CD4-positive, CD25-positive, alpha-beta regulatory T cell (primary cell): Measurements from ENCODE around the gene SIGLEC11. TPM values are rescaled to one million over a fixed set of nuclear protein-coding genes. Genes with fewer than 3 reads are reported as not detected.

ENCODE experiments used
- ATAC-seq, 2 donors: fragments of 150-1000 bp; cut with Tn5 transposase; one replicate each; pipeline ENCODE4 v1.10.0; 2021; ENCODE audit warnings: low read depth in 2 of 2, moderate number of reproducible peaks in 2 of 2, moderate library complexity in 1 of 2
- DNase-seq, 3 donors: peaks; one replicate each; pipeline versions ENCODE4 v3.0.0 to v3.0.0-alpha.2; 2012 to 2022; ENCODE audit warnings: mixed read lengths in 1 of 3
- H3K27ac ChIP-seq: one replicate; pipeline ENCODE4 v1.7.0; 2013; ENCODE audit warnings: mild to moderate bottlenecking, low read length; ENCODE audit not compliant: insufficient read depth, poor library complexity, severe bottlenecking
- H3K27me3 ChIP-seq: one replicate; pipeline ENCODE4 v1.7.0; 2013; ENCODE audit warnings: low read length; ENCODE audit not compliant: control insufficient read depth, insufficient read depth
- H3K36me3 ChIP-seq: one replicate; pipeline ENCODE4 v1.7.0; 2013; ENCODE audit warnings: mild to moderate bottlenecking, low read length, moderate library complexity; ENCODE audit not compliant: control insufficient read depth, insufficient read depth
- H3K4me1 ChIP-seq: 2 replicates; pipeline ENCODE4 v1.7.0; 2013; ENCODE audit warnings: mild to moderate bottlenecking, low read length; ENCODE audit not compliant: insufficient read depth, control insufficient read depth, poor library complexity, severe bottlenecking
- H3K4me3 ChIP-seq: one replicate; pipeline ENCODE4 v1.7.0; 2013; ENCODE audit warnings: low read depth, mild to moderate bottlenecking, low read length, moderate library complexity
- H3K9me3 ChIP-seq, 2 experiments: 1 replicate in 1 of 2; 2 replicates in 1 of 2; pipeline ENCODE4 v1.7.0; 2013; ENCODE audit warnings: low read length in 2 of 2, mild to moderate bottlenecking in 1 of 2, moderate library complexity in 1 of 2; ENCODE audit not compliant: control insufficient read depth in 2 of 2
- H3K27ac Mint-ChIP-seq, 3 donors: one replicate each; pipeline ENCODE4 v1.8.0; 2020 to 2022; ENCODE audit warnings: mild to moderate bottlenecking in 3 of 3, mixed read lengths in 3 of 3, moderate library complexity in 2 of 3
- H3K27me3 Mint-ChIP-seq: one replicate; pipeline ENCODE4 v1.8.0; 2022; ENCODE audit warnings: mild to moderate bottlenecking, mixed read lengths
- H3K36me3 Mint-ChIP-seq: one replicate; pipeline ENCODE4 v1.8.0; 2020; ENCODE audit warnings: mixed read lengths
- H3K4me1 Mint-ChIP-seq, 4 donors: one replicate each; pipeline ENCODE4 v1.8.0; 2020 to 2022; ENCODE audit warnings: mixed read lengths in 4 of 4, mild to moderate bottlenecking in 1 of 4
- H3K4me3 Mint-ChIP-seq, 4 donors: one replicate each; pipeline ENCODE4 v1.8.0; 2020 to 2022; ENCODE audit warnings: mild to moderate bottlenecking in 4 of 4, mixed read lengths in 4 of 4, moderate library complexity in 3 of 4
- H3K9me3 Mint-ChIP-seq, 7 donors: one replicate each; pipeline ENCODE4 v1.8.0; 2020 to 2022; ENCODE audit warnings: mixed read lengths in 7 of 7, mild to moderate bottlenecking in 3 of 7, moderate library complexity in 2 of 7
- polyA plus RNA-seq, 4 donors: library from polyadenylated mRNA; unstranded; fragments of 300-500 nt; fragmentation: Illumina TruSeq; gene quantifications; one replicate each; pipeline ENCODE4 v1.2.3, GENCODE V29; 2021
- total RNA-seq: library from RNA; stranded (reverse); gene quantifications from one replicate; pipeline ENCODE4 v1.2.3, GENCODE V29; 2022

SIGLEC11 gene
- total and polyA plus RNA-seq, 5 donors from 2014 or later, result not detected

DNA sequence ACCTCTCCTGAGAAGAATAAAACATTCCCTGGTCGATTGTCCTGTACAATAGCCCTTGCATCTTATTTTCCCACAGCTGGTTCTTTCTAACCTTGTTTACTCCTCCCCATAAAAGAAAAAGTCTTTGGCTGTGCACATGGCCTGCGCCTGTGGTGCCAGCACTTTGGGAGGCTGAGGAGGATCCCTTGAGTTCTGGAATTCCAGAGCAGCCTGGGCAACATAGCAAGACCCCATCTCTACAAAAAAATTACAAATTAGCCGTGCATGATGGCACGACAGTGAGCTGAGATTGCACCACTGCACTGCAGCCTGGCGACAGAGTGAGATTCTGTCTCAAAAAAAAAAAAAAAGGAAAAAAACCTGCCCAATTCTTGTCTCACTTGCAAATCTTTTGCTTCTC lies 24.4 kb downstream of the SIGLEC11 start:
- H3K36me3 Mint-ChIP-seq, result no peaks in the 10 kb centered on the region
- no peak for ATAC-seq

DNA sequence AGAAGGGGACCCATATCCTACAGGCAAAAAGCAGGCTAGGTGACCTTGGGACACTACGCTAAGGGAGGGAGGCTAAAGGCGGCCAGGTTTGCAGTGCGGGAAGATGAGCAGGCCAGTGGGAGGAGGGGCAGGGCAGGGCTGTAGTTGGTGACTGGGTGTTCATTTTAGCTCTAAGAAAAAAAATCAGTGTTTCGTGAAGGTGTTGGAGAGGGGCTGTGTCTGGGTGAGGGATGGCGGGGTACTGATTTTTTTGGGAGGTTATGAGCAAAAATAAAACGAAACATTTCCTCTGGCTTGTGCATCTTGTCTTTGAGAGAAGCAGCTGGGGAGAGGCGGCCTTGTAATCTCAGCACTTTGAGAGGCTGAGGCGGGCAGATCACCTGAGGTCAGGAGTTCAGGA lies 27.3 kb downstream of the SIGLEC11 start:
- Histone ChIP-seq H3K4me1 (peaks cover 42% of the 10 kb centered on the region), H3K9me3 (no peaks in the 10 kb centered on the region), H3K27ac (no peak overlapping the region), H3K36me3 (no peaks in the 10 kb centered on the region), H3K4me3 (no peak overlapping the region), H3K27me3 (no peaks in the 10 kb centered on the region)
- no peak for DNase-seq
- Mint-ChIP-seq H3K27ac (peak overlapping the region in 2 of 3 donors; percentile 75 to 95), H3K9me3 (no peaks in the 10 kb centered on the region), H3K4me3 (peak overlapping the region; percentile 68 to 87 (median 82)), H3K27me3 (peaks cover 11% of the 10 kb centered on the region), H3K4me1 (peaks cover 6 to 52% (median 34%) of the 10 kb centered on the region in 4 donors), H3K36me3 (no peaks in the 10 kb centered on the region)
- no peak for ATAC-seq

More for the DNA sequence above, 24.4 kb downstream of the SIGLEC11 start:
- H3K4me1 Mint-ChIP-seq, result peaks cover 6 to 29% (median 16%) of the 10 kb centered on the region in 4 donors
- Histone ChIP-seq H3K27me3 (no peaks in the 10 kb centered on the region), H3K27ac (no peak overlapping the region), H3K4me3 (no peak overlapping the region), H3K36me3 (no peaks in the 10 kb centered on the region), H3K9me3 (no peaks in the 10 kb centered on the region), H3K4me1 (peaks cover 23% of the 10 kb centered on the region)
- no peak overlapping the region for H3K27ac Mint-ChIP-seq
- no peaks in the 10 kb centered on the region for H3K9me3 Mint-ChIP-seq
- no peaks in the 10 kb centered on the region for H3K27me3 Mint-ChIP-seq
- DNase-seq, result no peak
- peak overlapping the region in 1 of 4 donors; percentile 11 for H3K4me3 Mint-ChIP-seq

DNA sequence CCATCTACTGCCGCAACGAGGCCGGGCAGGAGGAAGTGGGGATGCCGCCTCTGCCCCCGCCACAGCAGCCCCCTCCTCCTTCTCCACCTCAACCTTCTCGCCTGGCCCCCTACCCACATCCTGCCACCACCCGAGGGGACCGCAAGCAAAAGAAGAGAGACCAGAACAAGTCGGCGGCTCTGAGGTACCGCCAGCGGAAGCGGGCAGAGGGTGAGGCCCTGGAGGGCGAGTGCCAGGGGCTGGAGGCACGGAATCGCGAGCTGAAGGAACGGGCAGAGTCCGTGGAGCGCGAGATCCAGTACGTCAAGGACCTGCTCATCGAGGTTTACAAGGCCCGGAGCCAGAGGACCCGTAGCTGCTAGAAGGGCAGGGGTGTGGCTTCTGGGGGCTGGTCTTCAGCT lies 28.2 kb downstream of the SIGLEC11 start:
- peaks cover 16% of the 10 kb centered on the region for H3K27me3 Mint-ChIP-seq
- peak overlapping the region; percentile 74 to 87 (median 83) for H3K4me3 Mint-ChIP-seq
- no peaks in the 10 kb centered on the region for H3K9me3 ChIP-seq
- H3K9me3 Mint-ChIP-seq, result no peaks in the 10 kb centered on the region
- ATAC-seq, result peak in 1 of 2 donors; percentile 14
- H3K27ac Mint-ChIP-seq, result peak overlapping the region in 1 of 3 donors; percentile 80
- peak; percentile 15 to 86 (median 60) for DNase-seq
- H3K36me3 ChIP-seq, result no peaks in the 10 kb centered on the region
- no peaks in the 10 kb centered on the region for H3K36me3 Mint-ChIP-seq
- H3K27me3 ChIP-seq, result no peaks in the 10 kb centered on the region
- H3K4me1 Mint-ChIP-seq, result peaks cover 6 to 59% (median 41%) of the 10 kb centered on the region in 4 donors
- H3K4me3 ChIP-seq, result no peak overlapping the region
- H3K4me1 ChIP-seq, result peaks cover 46% of the 10 kb centered on the region
- H3K27ac ChIP-seq, result no peak overlapping the region

DNA sequence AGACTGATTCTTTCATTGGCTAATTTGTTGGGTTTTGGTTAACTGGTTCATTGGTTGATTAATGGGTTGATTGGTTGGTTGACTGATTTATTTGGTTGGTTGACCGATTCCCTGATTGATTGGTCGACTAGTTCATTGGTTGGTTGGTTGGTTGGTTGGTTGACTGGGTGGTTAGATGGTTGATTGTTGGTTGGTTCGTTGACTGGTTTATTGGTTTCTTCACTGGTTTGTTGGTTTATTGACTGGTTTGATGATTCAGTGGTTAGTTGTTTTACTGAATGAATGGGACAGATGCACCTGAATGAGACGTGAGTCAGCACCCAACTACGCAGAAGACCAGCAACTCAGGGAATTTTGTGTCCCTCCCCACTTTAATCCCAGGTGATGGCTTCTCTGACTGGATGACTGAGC lies 28.9 kb downstream of the SIGLEC11 start:
- peaks cover 50% of the 10 kb centered on the region for H3K4me1 ChIP-seq
- no peak overlapping the region for H3K27ac ChIP-seq
- Mint-ChIP-seq H3K4me3 (peak overlapping the region; percentile 56 to 97 (median 65)), H3K27me3 (peaks cover 16% of the 10 kb centered on the region), H3K4me1 (peaks cover 11 to 62% (median 47%) of the 10 kb centered on the region in 4 donors), H3K36me3 (peaks cover 5% of the 10 kb centered on the region), H3K9me3 (no peaks in the 10 kb centered on the region), H3K27ac (peak overlapping the region in 1 of 3 donors; percentile 48)
- ATAC-seq (no peak), DNase-seq (no peak)
- peak overlapping the region; percentile 18 for H3K4me3 ChIP-seq
- no peaks in the 10 kb centered on the region for H3K9me3 ChIP-seq
- H3K36me3 ChIP-seq, result peaks cover 6% of the 10 kb centered on the region
- no peaks in the 10 kb centered on the region for H3K27me3 ChIP-seq

DNA sequence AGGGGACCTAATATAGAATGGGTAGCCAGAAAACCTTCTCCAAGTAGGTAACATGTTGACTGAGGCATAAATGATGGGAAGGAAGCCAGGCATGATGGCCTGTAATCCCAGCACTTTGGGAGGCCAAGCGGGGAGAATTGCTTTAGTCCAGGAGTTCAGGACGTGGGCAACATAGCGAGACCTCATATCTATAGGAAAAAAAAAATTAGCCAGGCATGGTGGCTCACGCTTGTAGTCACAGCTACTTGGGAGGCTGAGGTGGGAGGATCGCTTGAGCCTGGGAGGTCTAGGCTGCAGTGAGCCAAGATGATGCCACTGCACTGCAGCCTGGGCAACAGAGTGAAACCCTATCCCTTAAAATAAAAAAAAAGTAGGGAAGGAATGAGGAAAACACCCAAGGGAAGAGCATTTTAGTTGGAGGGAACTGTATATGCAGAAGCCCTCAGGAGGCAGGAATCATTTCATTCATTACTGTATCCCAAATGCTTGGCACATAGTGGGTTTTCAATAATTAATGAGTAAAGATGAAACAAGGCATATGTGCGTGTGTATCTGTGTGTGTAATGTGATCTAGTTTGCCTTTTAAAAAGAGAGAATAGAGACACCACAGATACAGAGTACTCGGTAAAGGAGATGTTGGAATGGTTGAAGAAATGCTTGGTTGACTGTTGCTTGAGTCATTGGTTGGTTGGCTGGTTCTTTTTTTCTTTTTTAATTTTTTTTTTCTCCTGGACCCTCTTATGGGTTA lies 29.5 kb downstream of the SIGLEC11 start:
- no peak for ATAC-seq
- Histone ChIP-seq H3K27ac (no peak overlapping the region), H3K36me3 (peaks cover 11% of the 10 kb centered on the region), H3K4me1 (peaks cover 54% of the 10 kb centered on the region), H3K9me3 (no peaks in the 10 kb centered on the region), H3K27me3 (no peaks in the 10 kb centered on the region), H3K4me3 (peak overlapping the region; percentile 18)
- no peak for DNase-seq
- Mint-ChIP-seq H3K27me3 (peaks cover 16% of the 10 kb centered on the region), H3K4me3 (peak overlapping the region; percentile 0 to 97 (median 36)), H3K36me3 (peaks cover 5% of the 10 kb centered on the region), H3K4me1 (peaks cover 11 to 67% (median 48%) of the 10 kb centered on the region in 4 donors), H3K9me3 (no peaks in the 10 kb centered on the region), H3K27ac (peak overlapping the region in 2 of 3 donors; percentile 60 to 92)

DNA sequence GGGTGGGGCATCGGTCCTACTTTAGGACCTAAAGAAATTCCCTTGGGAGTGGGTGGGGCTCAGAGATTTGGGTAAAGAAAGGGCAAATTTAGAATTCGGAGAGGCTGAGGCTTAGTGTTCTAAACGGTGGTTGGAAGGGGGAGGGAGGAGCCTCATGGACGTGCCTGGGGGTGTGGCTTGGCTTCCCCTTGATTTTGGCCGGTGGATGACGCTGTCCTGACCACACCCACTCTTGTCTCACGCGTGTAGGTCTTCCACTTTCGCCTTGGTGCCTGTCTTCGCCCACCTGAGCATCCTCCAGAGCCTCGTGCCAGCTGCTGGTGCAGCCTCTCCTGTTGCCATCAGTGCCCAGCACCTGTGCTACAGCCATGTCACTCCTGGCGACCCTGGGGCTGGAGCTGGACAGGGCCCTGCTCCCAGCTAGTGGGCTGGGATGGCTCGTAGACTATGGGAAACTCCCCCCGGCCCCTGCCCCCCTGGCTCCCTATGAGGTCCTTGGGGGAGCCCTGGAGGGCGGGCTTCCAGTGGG lies 30.4 kb downstream of the SIGLEC11 start:
- Mint-ChIP-seq H3K27ac (peak overlapping the region; percentile 98 to 99 (median 98)), H3K36me3 (peaks cover 5% of the 10 kb centered on the region), H3K4me1 (peaks cover 11 to 72% (median 48%) of the 10 kb centered on the region in 4 donors), H3K27me3 (peaks cover 16% of the 10 kb centered on the region), H3K4me3 (peak overlapping the region; percentile 67 to 99 (median 97)), H3K9me3 (no peaks in the 10 kb centered on the region)
- DNase-seq (peak in 2 of 3 donors; percentile 18 to 19), ATAC-seq (no peak)
- Histone ChIP-seq H3K36me3 (peaks cover 14% of the 10 kb centered on the region), H3K4me1 (peaks cover 54% of the 10 kb centered on the region), H3K9me3 (no peaks in the 10 kb centered on the region), H3K4me3 (no peak overlapping the region), H3K27me3 (no peaks in the 10 kb centered on the region), H3K27ac (peak overlapping the region; percentile 95)

DNA sequence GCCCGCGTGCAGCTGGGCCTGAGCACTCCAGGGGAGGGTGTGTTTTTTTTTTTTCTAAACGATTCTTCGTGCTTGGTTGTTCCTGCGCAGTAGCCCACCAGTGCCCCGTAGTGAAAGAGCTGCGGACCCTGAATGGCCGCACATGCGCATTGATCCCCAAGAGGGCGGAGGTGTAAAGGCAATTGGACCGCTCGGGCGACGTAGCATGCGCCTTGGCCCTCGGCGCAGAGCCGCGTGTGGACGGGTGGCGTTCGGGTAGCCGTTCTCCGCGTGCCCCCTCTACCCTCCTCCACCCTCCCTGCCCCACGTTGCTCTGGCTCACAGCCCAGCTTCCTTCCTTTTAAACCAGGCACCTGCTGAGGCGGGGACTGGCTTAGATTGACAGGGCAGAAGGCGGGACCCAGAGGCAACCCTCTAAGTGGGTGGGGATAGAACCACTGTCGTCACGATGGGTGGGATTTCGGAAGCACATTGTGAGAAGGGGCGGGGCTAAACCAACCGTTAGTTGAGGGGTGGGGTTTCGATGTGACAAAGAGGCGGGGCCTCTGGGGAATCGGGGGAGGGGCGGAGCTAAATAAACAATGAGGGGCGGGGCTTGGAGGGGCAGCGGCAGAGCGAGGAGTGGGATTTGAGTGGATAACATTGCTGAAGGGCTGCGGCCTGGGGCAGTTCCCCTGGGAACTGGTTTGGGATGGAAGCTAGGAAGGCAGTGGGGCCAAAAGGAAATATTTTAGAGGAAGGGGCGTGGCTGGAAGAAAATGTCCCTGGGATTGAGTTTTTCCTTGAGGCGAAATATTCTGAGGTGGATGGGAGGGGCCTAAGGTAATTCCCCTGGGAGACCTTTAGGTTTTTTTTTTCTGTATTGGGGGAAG lies 31.1 kb downstream of the SIGLEC11 start:
- H3K9me3 Mint-ChIP-seq, result peaks cover 0 to 3% (median 0%) of the 10 kb centered on the region in 7 donors
- H3K27ac Mint-ChIP-seq, result peak overlapping the region; percentile 98 to 99 (median 98)
- H3K4me3 ChIP-seq, result peak overlapping the region; percentile 84
- peak; percentile 89 for ATAC-seq
- peak overlapping the region; percentile 95 for H3K27ac ChIP-seq
- peak overlapping the region; percentile 97 to 99 (median 97) for H3K4me3 Mint-ChIP-seq
- H3K36me3 Mint-ChIP-seq, result peaks cover 9% of the 10 kb centered on the region
- peaks cover 11 to 76% (median 51%) of the 10 kb centered on the region in 4 donors for H3K4me1 Mint-ChIP-seq
- H3K27me3 Mint-ChIP-seq, result peaks cover 16% of the 10 kb centered on the region
- peak; percentile 87 to 97 (median 95) for DNase-seq
- no peaks in the 10 kb centered on the region for H3K27me3 ChIP-seq
- peaks cover 54% of the 10 kb centered on the region for H3K4me1 ChIP-seq
- no peaks in the 10 kb centered on the region for H3K9me3 ChIP-seq
- H3K36me3 ChIP-seq, result peaks cover 19% of the 10 kb centered on the region
